H1 (cell line): ENCODE data around the gene MSANTD2. TPM values are rescaled to one million over a fixed set of nuclear protein-coding genes. Genes with fewer than 3 reads are reported as not detected.

Experiments used
- CEBPB ChIP-seq: IDR thresholded peaks from 2 replicates; pipeline ENCODE4 v1.6.1; 2012; ENCODE audit warnings: low read depth, low read length
- CHD7 ChIP-seq: fragments of 300-600 bp; sonication (generic); IDR thresholded peaks from 2 replicates; pipeline ENCODE4 v1.7.1; 2012; ENCODE audit warnings: low read length, moderate library complexity, mild to moderate bottlenecking, inconsistent platforms; ENCODE audit not compliant: insufficient replicate concordance
- CTBP2 ChIP-seq: IDR thresholded peaks from 2 replicates; pipeline ENCODE4 v1.7.0; 2011; ENCODE audit warnings: borderline replicate concordance, mild to moderate bottlenecking, moderate library complexity, mixed read lengths, low read length; ENCODE audit not compliant: insufficient read depth, insufficient read length
- GABPA ChIP-seq: IDR thresholded peaks from 2 replicates; pipeline ENCODE4 v1.6.1; 2011; ENCODE audit warnings: mild to moderate bottlenecking, low read length, moderate library complexity, borderline replicate concordance; ENCODE audit not compliant: insufficient read depth
- NRF1 ChIP-seq: IDR thresholded peaks from 2 replicates; pipeline ENCODE4 v1.6.1; 2011; ENCODE audit warnings: mild to moderate bottlenecking, low read depth, low read length, improper control_type of control experiment
- PHF8 ChIP-seq: fragments of 200-600 bp; sonication (generic); conservative IDR thresholded peaks from 2 replicates; pipeline ENCODE4 v1.7.1; 2012; ENCODE audit warnings: low read depth, mild to moderate bottlenecking, inconsistent platforms, low read length, moderate library complexity
- RAD21 ChIP-seq, 2 experiments: IDR thresholded peaks in 1 of 2; conservative IDR thresholded peaks in 1 of 2; 2 replicates each; pipeline ENCODE4 v1.6.1; 2011; ENCODE audit warnings: low read depth in 2 of 2, low read length in 2 of 2, improper control_type of control experiment in 1 of 2, inconsistent platforms in 1 of 2, mild to moderate bottlenecking in 1 of 2, moderate library complexity in 1 of 2
- SP4 ChIP-seq: IDR thresholded peaks from 2 replicates; pipeline ENCODE4 v1.6.1; 2012; ENCODE audit warnings: low read length, inconsistent platforms
- SRF ChIP-seq: IDR thresholded peaks from 2 replicates; pipeline ENCODE4 v1.6.1; 2011; ENCODE audit warnings: mild to moderate bottlenecking, low read depth, low read length, moderate library complexity
- polyA plus RNA-seq, 7 experiments: library from polyadenylated mRNA; depleted of rRNA in 3 of 7; stranded (reverse) in 5 of 7; unstranded in 2 of 7; fragments of >200 nt in 5 of 7; fragments of 200-250 nt in 2 of 7; gene quantifications; 1 replicate in 5 of 7; 2 replicates in 1 of 7; 4 replicates in 1 of 7; pipeline versions ENCODE4 v1.2.1 to v1.2.3, GENCODE V29; 2011 to 2013; ENCODE audit warnings: missing spikeins in 2 of 7, mixed read lengths in 2 of 7
- total RNA-seq: library from RNA; stranded (reverse); fragmentation: NEBNext Ultra II Directional; extraction: Animal tissue kit (Norgen Biotek cat#: 25700); gene quantifications from 2 replicates; pipeline ENCODE4 v1.2.1, GENCODE V29; 2021

The MSANTD2 gene
- total and polyA plus RNA-seq, 2 of the 8 experiments (the other 6 are each of a cell fraction or from before 2014, with no cell fraction given) = 8.2 to 15.9 TPM

- no peak for TF ChIP-seq GABPA
- no peak for TF ChIP-seq SP4
- peak; percentile 36 for TF ChIP-seq CHD7
- no peak for TF ChIP-seq CEBPB
- peak; percentile 52 to 54 for TF ChIP-seq RAD21 (IDR thresholded peaks at IDR 0.05 in 1 of 2, conservative IDR thresholded peaks at IDR 0.05 in 1 of 2; ENCODE audit: low read depth in 2 of 2, low read length in 2 of 2)
- no peak for TF ChIP-seq SRF
- no peak for TF ChIP-seq NRF1
- TF ChIP-seq PHF8 = no peak
- no peak for TF ChIP-seq CTBP2
Measured at GRCh38 chr11:124793466-124794278, 6.5 kb downstream of the MSANTD2 start (continued).
